Osteocyte (in vitro differentiated cells): ENCODE data around the gene RHBDL3. TPM values are rescaled to one million over a fixed set of nuclear protein-coding genes. Genes with fewer than 3 reads are reported as not detected.

Source experiments
- DNase-seq: peaks from one replicate; pipeline ENCODE4 v3.0.0; 2021; ENCODE audit warnings: mixed read lengths; ENCODE audit not compliant: unreplicated experiment; ENCODE audit errors: extremely low spot score
- H3K27ac Mint-ChIP-seq: one replicate; pipeline ENCODE4 v1.8.0; 2021; ENCODE audit warnings: mild to moderate bottlenecking, mixed read lengths; ENCODE audit not compliant: unreplicated experiment
- H3K27me3 Mint-ChIP-seq: one replicate; pipeline ENCODE4 v1.8.0; 2021; ENCODE audit warnings: mixed read lengths; ENCODE audit not compliant: unreplicated experiment
- H3K36me3 Mint-ChIP-seq: one replicate; pipeline ENCODE4 v1.8.0; 2021; ENCODE audit warnings: mixed read lengths; ENCODE audit not compliant: unreplicated experiment
- H3K4me1 Mint-ChIP-seq: one replicate; pipeline ENCODE4 v1.8.0; 2021; ENCODE audit warnings: mixed read lengths; ENCODE audit not compliant: unreplicated experiment
- H3K4me3 Mint-ChIP-seq: one replicate; pipeline ENCODE4 v1.8.0; 2021; ENCODE audit warnings: mild to moderate bottlenecking, moderate library complexity, mixed read lengths; ENCODE audit not compliant: unreplicated experiment
- H3K9me3 Mint-ChIP-seq: one replicate; pipeline ENCODE4 v1.8.0; 2021; ENCODE audit warnings: mixed read lengths; ENCODE audit not compliant: unreplicated experiment
- total RNA-seq: library from RNA; stranded (reverse); gene quantifications from 2 replicates; pipeline ENCODE4 v1.2.1, GENCODE V29; 2021
- TF ChIP-seq, protein P1 (sequence below): fragments of 200-600 bp; sonication (generic); IDR thresholded peaks from 2 replicates; pipeline ENCODE4 v1.5.0; 2021; ENCODE audit warnings: antibody characterized with exemption, mild to moderate bottlenecking, moderate library complexity

The RHBDL3 gene
- total RNA-seq, 1 donor from 2014 or later, result 0.11 TPM

GRCh38 chr17:32331243-32332040 lies 65.8 kb downstream of the RHBDL3 start:
- Mint-ChIP-seq H3K27me3 (no peaks in the 10 kb centered on the region), H3K4me1 (peaks cover 5% of the 10 kb centered on the region), H3K27ac (no peak overlapping the region), H3K36me3 (peaks cover 29% of the 10 kb centered on the region), H3K9me3 (no peaks in the 10 kb centered on the region), H3K4me3 (no peak overlapping the region)
- DNase-seq, result no peak
- TF ChIP-seq, protein P1, sequence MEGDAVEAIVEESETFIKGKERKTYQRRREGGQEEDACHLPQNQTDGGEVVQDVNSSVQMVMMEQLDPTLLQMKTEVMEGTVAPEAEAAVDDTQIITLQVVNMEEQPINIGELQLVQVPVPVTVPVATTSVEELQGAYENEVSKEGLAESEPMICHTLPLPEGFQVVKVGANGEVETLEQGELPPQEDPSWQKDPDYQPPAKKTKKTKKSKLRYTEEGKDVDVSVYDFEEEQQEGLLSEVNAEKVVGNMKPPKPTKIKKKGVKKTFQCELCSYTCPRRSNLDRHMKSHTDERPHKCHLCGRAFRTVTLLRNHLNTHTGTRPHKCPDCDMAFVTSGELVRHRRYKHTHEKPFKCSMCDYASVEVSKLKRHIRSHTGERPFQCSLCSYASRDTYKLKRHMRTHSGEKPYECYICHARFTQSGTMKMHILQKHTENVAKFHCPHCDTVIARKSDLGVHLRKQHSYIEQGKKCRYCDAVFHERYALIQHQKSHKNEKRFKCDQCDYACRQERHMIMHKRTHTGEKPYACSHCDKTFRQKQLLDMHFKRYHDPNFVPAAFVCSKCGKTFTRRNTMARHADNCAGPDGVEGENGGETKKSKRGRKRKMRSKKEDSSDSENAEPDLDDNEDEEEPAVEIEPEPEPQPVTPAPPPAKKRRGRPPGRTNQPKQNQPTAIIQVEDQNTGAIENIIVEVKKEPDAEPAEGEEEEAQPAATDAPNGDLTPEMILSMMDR, result no peak

DNA sequence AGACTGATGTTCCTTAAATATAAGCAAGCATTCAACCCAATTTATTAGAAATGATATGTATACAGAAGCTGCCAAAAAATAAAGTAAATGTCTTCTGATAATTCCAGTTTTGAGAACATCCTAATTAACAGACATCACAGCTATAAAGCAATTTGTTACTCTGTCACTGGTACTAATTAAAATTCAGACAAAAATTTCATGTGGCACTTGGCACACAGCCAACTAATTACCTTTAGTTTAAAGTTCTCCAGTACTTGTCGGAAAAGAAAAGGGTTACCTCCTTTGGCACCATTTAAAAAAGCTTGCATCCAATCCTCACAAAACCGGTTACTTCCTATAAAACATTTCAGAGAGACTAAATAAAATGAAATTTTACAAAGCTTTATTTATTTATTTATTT lies 67.6 kb downstream of the RHBDL3 start:
- no peaks in the 10 kb centered on the region for H3K9me3 Mint-ChIP-seq
- DNase-seq, result no peak
- H3K4me1 Mint-ChIP-seq, result peaks cover 5% of the 10 kb centered on the region
- H3K27ac Mint-ChIP-seq, result no peak overlapping the region
- TF ChIP-seq, protein P1, result no peak
- H3K27me3 Mint-ChIP-seq, result no peaks in the 10 kb centered on the region
- no peak overlapping the region for H3K4me3 Mint-ChIP-seq
- H3K36me3 Mint-ChIP-seq, result peaks cover 32% of the 10 kb centered on the region

- DNase-seq, result no peak
- no peaks in the 10 kb centered on the region for H3K9me3 Mint-ChIP-seq
- no peak overlapping the region for H3K27ac Mint-ChIP-seq
- H3K36me3 Mint-ChIP-seq, result peaks cover 34% of the 10 kb centered on the region
- peaks cover 5% of the 10 kb centered on the region for H3K4me1 Mint-ChIP-seq
- no peak overlapping the region for H3K4me3 Mint-ChIP-seq
- H3K27me3 Mint-ChIP-seq, result no peaks in the 10 kb centered on the region
- TF ChIP-seq, protein P1, result no peak
Measured at GRCh38 chr17:32335046-32335445, 69.4 kb downstream of the RHBDL3 start.

DNA sequence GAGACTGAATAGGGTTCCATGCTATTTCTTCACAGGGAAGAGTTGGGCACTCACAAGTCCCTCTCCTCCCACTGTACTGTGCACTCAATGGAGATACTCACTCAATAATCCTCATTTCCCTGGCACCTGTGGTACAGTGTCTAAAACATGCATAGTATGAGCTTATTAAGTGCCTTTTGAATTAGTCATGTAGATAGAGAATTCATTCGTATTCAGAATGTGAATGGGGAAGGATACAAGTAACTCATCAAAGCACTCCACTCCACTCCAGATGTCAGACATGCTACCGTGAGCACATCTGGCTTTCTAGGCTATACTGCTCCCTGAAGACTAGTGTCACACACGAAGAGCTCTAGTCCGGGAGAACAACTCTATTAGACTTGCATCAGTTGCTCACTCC lies 70.1 kb downstream of the RHBDL3 start:
- DNase-seq, result no peak
- Mint-ChIP-seq H3K4me1 (peaks cover 5% of the 10 kb centered on the region), H3K27ac (no peak overlapping the region), H3K9me3 (no peaks in the 10 kb centered on the region), H3K27me3 (no peaks in the 10 kb centered on the region), H3K4me3 (no peak overlapping the region), H3K36me3 (peaks cover 34% of the 10 kb centered on the region)
- TF ChIP-seq, protein P1, result no peak

GRCh38 chr17:32341141-32341856 lies 75.7 kb downstream of the RHBDL3 start:
- peaks cover 5% of the 10 kb centered on the region for H3K36me3 Mint-ChIP-seq
- H3K4me3 Mint-ChIP-seq, result peak overlapping the region; percentile 90
- no peaks in the 10 kb centered on the region for H3K9me3 Mint-ChIP-seq
- TF ChIP-seq, protein P1, result peak; percentile 35
- peak overlapping the region; percentile 89 for H3K27ac Mint-ChIP-seq
- peaks cover 20% of the 10 kb centered on the region for H3K4me1 Mint-ChIP-seq
- DNase-seq, result peak; percentile 10
- no peaks in the 10 kb centered on the region for H3K27me3 Mint-ChIP-seq
